B cell (primary cell): Measurements from ENCODE around the gene PRSS16. TPM values are rescaled to one million over a fixed set of nuclear protein-coding genes. Genes with fewer than 3 reads are reported as not detected.

Experiments
- ATAC-seq: fragments of 200-7000 bp; cut with Tn5 transposase; one replicate; pipeline ENCODE4 v1.10.0; 2021; ENCODE audit warnings: low read depth, mild to moderate bottlenecking, moderate number of reproducible peaks, moderate library complexity
- CTCF ChIA-PET: fragments of 350-600 bp; sonication (Branson Sonifier 250); formaldehyde crosslinking; loops from one replicate; lab custom pipeline; 2021; ENCODE audit warnings: antibody characterized with exemption, inconsistent platforms; lab: Charles Lee
- POLR2A ChIA-PET: fragments of 350-600 bp; sonication (Branson Sonifier 250); formaldehyde crosslinking; loops from one replicate; lab custom pipeline; 2021; ENCODE audit warnings: antibody characterized with exemption; lab: Charles Lee
- DNase-seq: peaks from one replicate; pipeline ENCODE4 v3.0.0; 2013
- H2AFZ ChIP-seq: 2 replicates; pipeline ENCODE4 v1.6.1; 2012; ENCODE audit warnings: mild to moderate bottlenecking, low read depth, low read length; ENCODE audit not compliant: insufficient read depth, poor library complexity, severe bottlenecking
- H3K27ac ChIP-seq, 2 donors: 1 replicate in 1 of 2; 2 replicates in 1 of 2; pipeline ENCODE4 v1.5.1; 2012 to 2013; ENCODE audit warnings: low read length in 2 of 2, mild to moderate bottlenecking in 2 of 2, moderate library complexity in 1 of 2
- H3K27me3 ChIP-seq, 4 experiments: fragments of 200-600 bp in 1 of 4; sonication (generic) in 1 of 4; replicated peaks in 1 of 4; 1 replicate in 2 of 4; 2 replicates in 2 of 4; pipeline versions ENCODE4 v1.6.1 to v1.7.0; 2013 to 2016; ENCODE audit warnings: low read length in 3 of 4, mild to moderate bottlenecking in 2 of 4, mixed read lengths in 1 of 4, moderate library complexity in 1 of 4; ENCODE audit not compliant: insufficient read depth in 4 of 4, control insufficient read depth in 3 of 4; ENCODE audit errors: control extremely low read depth in 1 of 4
- H3K36me3 ChIP-seq, 2 experiments: replicated peaks in 1 of 2; 1 replicate in 1 of 2; 2 replicates in 1 of 2; pipeline versions ENCODE4 v1.6.1 to v1.7.1; 2013; ENCODE audit warnings: low read length in 1 of 2; ENCODE audit not compliant: insufficient read depth in 2 of 2, control insufficient read depth in 1 of 2; ENCODE audit errors: control extremely low read depth in 1 of 2, extremely low read depth in 1 of 2
- H3K4me1 ChIP-seq, 2 donors: fragments of 200-600 bp in 1 of 2; sonication (generic) in 1 of 2; 1 replicate in 1 of 2; 2 replicates in 1 of 2; pipeline versions ENCODE4 v1.5.1 to v1.6.1; 2013 to 2017; ENCODE audit warnings: low read length in 2 of 2; ENCODE audit not compliant: control insufficient read depth in 2 of 2, insufficient read depth in 2 of 2
- H3K4me2 ChIP-seq: replicated peaks from 2 replicates; pipeline ENCODE3; 2012; ENCODE audit warnings: mild to moderate bottlenecking, low read depth, low read length; ENCODE audit not compliant: poor library complexity, severe bottlenecking
- H3K4me3 ChIP-seq, 5 experiments: fragments of 200-600 bp in 1 of 5; sonication (generic) in 1 of 5; 1 replicate in 3 of 5; 2 replicates in 2 of 5; pipeline versions ENCODE4 v1.5.1 to v1.7.0; 2011 to 2016; ENCODE audit warnings: low read length in 4 of 5, mild to moderate bottlenecking in 4 of 5, low read depth in 2 of 5, control low read depth in 1 of 5, moderate library complexity in 1 of 5; ENCODE audit not compliant: insufficient read depth in 1 of 5; ENCODE audit errors: control extremely low read depth in 1 of 5, extremely low read depth in 1 of 5
- H3K79me2 ChIP-seq: fragments of 200-600 bp; sonication (generic); one replicate; pipeline ENCODE4 v1.6.0; 2016; ENCODE audit warnings: low read length; ENCODE audit not compliant: control insufficient read depth, insufficient read depth
- H3K9ac ChIP-seq: fragments of 200-600 bp; sonication (generic); 2 replicates; pipeline ENCODE4 v1.6.1; 2017; ENCODE audit warnings: mild to moderate bottlenecking, low read length, moderate library complexity
- H3K9me3 ChIP-seq, 3 donors: one replicate each; pipeline versions ENCODE4 v1.6.1 to v1.7.1; 2013; ENCODE audit warnings: low read length in 2 of 3; ENCODE audit not compliant: control insufficient read depth in 2 of 3, insufficient read depth in 1 of 3; ENCODE audit errors: control extremely low read depth in 1 of 3
- H4K20me1 ChIP-seq: 2 replicates; pipeline ENCODE4 v1.6.0; 2012; ENCODE audit warnings: mild to moderate bottlenecking, low read length; ENCODE audit not compliant: insufficient read depth, control insufficient read depth, poor library complexity, severe bottlenecking
- H3K27ac Mint-ChIP-seq: one replicate; pipeline ENCODE4 v1.8.0; 2021; ENCODE audit warnings: mixed read lengths
- H3K27me3 Mint-ChIP-seq: one replicate; pipeline ENCODE4 v1.8.0; 2021; ENCODE audit warnings: mixed read lengths
- H3K4me1 Mint-ChIP-seq: one replicate; pipeline ENCODE4 v1.8.0; 2021; ENCODE audit warnings: mixed read lengths
- H3K4me3 Mint-ChIP-seq: one replicate; pipeline ENCODE4 v1.8.0; 2021; ENCODE audit warnings: mixed read lengths
- H3K9me3 Mint-ChIP-seq: one replicate; pipeline ENCODE4 v1.8.0; 2022; ENCODE audit warnings: mixed read lengths; ENCODE audit not compliant: insufficient read depth
- EZH2 ChIP-seq: IDR thresholded peaks from 2 replicates; pipeline ENCODE4 v1.6.1; 2012; ENCODE audit warnings: borderline replicate concordance, low read depth, mild to moderate bottlenecking, moderate library complexity, low read length; ENCODE audit not compliant: insufficient read depth, poor library complexity, severe bottlenecking
- WGBS: methylation state at CpG from one replicate; pipeline ENCODE4 v1.1.5; 2013; ENCODE audit warnings: missing lambda C conversion rate; ENCODE audit not compliant: insufficient coverage; 5-methylcytosine and 5-hydroxymethylcytosine counted together
- intact Hi-C: fragments of 100-400 bp; cut with micrococcal nuclease; formaldehyde crosslinking; loops from one replicate; pipeline ENCODE4 v1.10.0; 2022
- polyA plus RNA-seq: library from polyadenylated mRNA; depleted of rRNA; stranded (reverse); fragments of >200 nt; gene quantifications from 2 replicates; pipeline ENCODE4 v1.2.3, GENCODE V29; 2012
- total RNA-seq, 2 donors: library from RNA; stranded (reverse); fragments of 120-200 nt in 1 of 2; gene quantifications; 1 replicate in 1 of 2; 2 replicates in 1 of 2; pipeline versions ENCODE4 v1.2.3 to v1.2.4, GENCODE V29; 2013 to 2022
- TF ChIP-seq, protein P1 (sequence below): fragments of 200-600 bp; IDR thresholded peaks from one replicate; pipeline ENCODE4 v1.8.0; 2022; ENCODE audit warnings: antibody characterized with exemption, mild to moderate bottlenecking

Gene PRSS16
- total and polyA plus RNA-seq, 2 donors (not counting 1 experiment from before 2014, with no cell fraction given), result 1.3 to 2.4 TPM

DNA sequence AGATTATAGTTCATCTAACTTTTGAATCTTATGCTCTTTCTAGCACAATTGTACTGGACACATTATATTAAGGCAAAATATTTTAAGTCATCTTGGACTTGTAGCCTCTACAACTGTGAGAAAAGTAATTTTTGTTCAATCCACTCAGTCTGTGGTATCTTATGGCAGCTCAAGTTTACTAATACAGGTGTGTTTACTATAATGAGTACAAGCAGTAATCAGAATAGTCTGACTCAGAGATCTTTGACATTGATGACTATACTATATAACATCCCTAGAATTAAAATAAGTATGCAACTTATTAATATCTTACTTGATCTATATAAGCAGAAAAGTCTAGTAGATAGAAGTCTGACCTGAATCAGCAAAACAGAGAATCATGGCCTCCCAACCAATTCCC lies 40.7 kb upstream of the PRSS16 start:
- no peak for DNase-seq
- H3K4me2 ChIP-seq, result no peak overlapping the region
- intact Hi-C loops, result no loop called here
- peaks cover 0 to 46% (median 28%) of the 10 kb centered on the region in 4 experiments for H3K27me3 ChIP-seq
- H3K27ac Mint-ChIP-seq, result no peak overlapping the region
- H3K27ac ChIP-seq, result no peak overlapping the region
- ChIA-PET CTCF (interaction anchor here (0.5 to 1.3 kb wide), 2 partner anchors 23 to 80 kb away, joined by 3 to 5 read pairs; no protein-coding TSS in a partner anchor), POLR2A (no interaction called here)
- H3K4me1 ChIP-seq, result peaks cover 12 to 13% of the 10 kb centered on the region in 2 donors
- H3K4me1 Mint-ChIP-seq, result peaks cover 12% of the 10 kb centered on the region
- no peak overlapping the region for H2AFZ ChIP-seq
- H3K4me3 ChIP-seq, result no peak overlapping the region
- H3K79me2 ChIP-seq, result no peaks in the 10 kb centered on the region
- ATAC-seq, result no peak
- H3K9me3 ChIP-seq, result peaks cover 0 to 12% (median 0%) of the 10 kb centered on the region in 3 donors
- H4K20me1 ChIP-seq, result no peaks in the 10 kb centered on the region
- H3K27me3 Mint-ChIP-seq, result peaks cover 64% of the 10 kb centered on the region
- no peaks in the 10 kb centered on the region for H3K9me3 Mint-ChIP-seq
- H3K4me3 Mint-ChIP-seq, result no peak overlapping the region
- H3K36me3 ChIP-seq, result no peaks in the 10 kb centered on the region
- TF ChIP-seq, protein P1, sequence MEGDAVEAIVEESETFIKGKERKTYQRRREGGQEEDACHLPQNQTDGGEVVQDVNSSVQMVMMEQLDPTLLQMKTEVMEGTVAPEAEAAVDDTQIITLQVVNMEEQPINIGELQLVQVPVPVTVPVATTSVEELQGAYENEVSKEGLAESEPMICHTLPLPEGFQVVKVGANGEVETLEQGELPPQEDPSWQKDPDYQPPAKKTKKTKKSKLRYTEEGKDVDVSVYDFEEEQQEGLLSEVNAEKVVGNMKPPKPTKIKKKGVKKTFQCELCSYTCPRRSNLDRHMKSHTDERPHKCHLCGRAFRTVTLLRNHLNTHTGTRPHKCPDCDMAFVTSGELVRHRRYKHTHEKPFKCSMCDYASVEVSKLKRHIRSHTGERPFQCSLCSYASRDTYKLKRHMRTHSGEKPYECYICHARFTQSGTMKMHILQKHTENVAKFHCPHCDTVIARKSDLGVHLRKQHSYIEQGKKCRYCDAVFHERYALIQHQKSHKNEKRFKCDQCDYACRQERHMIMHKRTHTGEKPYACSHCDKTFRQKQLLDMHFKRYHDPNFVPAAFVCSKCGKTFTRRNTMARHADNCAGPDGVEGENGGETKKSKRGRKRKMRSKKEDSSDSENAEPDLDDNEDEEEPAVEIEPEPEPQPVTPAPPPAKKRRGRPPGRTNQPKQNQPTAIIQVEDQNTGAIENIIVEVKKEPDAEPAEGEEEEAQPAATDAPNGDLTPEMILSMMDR, result no peak
- TF ChIP-seq EZH2, result no peak
- no peak overlapping the region for H3K9ac ChIP-seq

DNA sequence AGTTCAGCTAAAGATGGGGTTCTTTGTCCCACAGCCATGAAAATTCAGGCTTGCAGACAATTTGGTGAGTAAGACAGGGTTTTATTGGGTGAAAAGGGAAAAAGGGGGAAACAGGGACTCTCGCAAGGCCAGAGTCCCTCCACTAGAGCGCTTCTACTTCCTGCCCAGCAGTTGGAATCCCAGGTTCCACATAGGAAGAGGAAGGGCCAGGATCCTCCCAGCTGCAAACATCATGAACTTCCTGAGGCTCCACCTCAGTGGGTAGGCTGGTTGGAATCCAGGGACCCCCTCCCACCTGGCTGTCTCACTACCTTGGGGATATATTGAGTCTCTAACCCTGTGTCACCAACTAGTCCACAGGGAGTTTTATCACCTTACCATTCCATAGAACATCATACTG lies 39.5 kb upstream of the PRSS16 start:
- intact Hi-C loops, result no loop called here
- ATAC-seq (no peak), DNase-seq (no peak)
- Mint-ChIP-seq H3K4me3 (no peak overlapping the region), H3K27ac (no peak overlapping the region), H3K27me3 (peaks cover 68% of the 10 kb centered on the region), H3K4me1 (peaks cover 6% of the 10 kb centered on the region), H3K9me3 (no peaks in the 10 kb centered on the region)
- no peak overlapping the region for H3K4me2 ChIP-seq
- peaks cover 9 to 13% of the 10 kb centered on the region in 2 donors for H3K4me1 ChIP-seq
- no peaks in the 10 kb centered on the region for H3K36me3 ChIP-seq
- peaks cover 0 to 50% (median 28%) of the 10 kb centered on the region in 4 experiments for H3K27me3 ChIP-seq
- H2AFZ ChIP-seq, result no peak overlapping the region
- ChIA-PET CTCF (no interaction called here), POLR2A (no interaction called here)
- no peak overlapping the region for H3K27ac ChIP-seq
- no peak overlapping the region for H3K9ac ChIP-seq
- H3K4me3 ChIP-seq, result no peak overlapping the region
- no CpG with 5 or more reads among the region's 2 CpGs for WGBS
- peaks cover 0 to 21% (median 0%) of the 10 kb centered on the region in 3 donors for H3K9me3 ChIP-seq
- H4K20me1 ChIP-seq, result no peaks in the 10 kb centered on the region
- TF ChIP-seq, protein P1, result no peak
- no peak for TF ChIP-seq EZH2
- no peaks in the 10 kb centered on the region for H3K79me2 ChIP-seq
